ENCODE measurements around the gene RPS6KB2.
"Not testable (repeated sequence)": the region's sequence is repeated elsewhere in the genome, so short reads cannot be mapped to it uniquely, and the experiment has no call there.

RPS6KB2 gene

GRCh38 chr11:67397986-67398660 lies 30.2 kb upstream of the RPS6KB2 start:
- no peak for DNase-seq

GRCh38 chr11:67398661-67399563 lies 29.4 kb upstream of the RPS6KB2 start:
- no peak for DNase-seq

GRCh38 chr11:67400251-67400941 lies 27.9 kb upstream of the RPS6KB2 start:
- no peak for DNase-seq

- no peak for DNase-seq
Observed at GRCh38 chr11:67400942-67401494, 27.3 kb upstream of the RPS6KB2 start.

- peak; percentile 90 for DNase-seq
Observed at GRCh38 chr11:67401495-67402191, 26.7 kb upstream of the RPS6KB2 start, which contains the start of gene PPP1CA. Gene PPP1CA (minus strand): TSS chr11:67401858. CDS start chr11:67401782, 76 bp downstream.

- DNase-seq = not testable (repeated sequence)
Observed at GRCh38 chr11:67402192-67402839, 26.0 kb upstream of the RPS6KB2 start.

GRCh38 chr11:67403085-67403484 lies 25.2 kb upstream of the RPS6KB2 start:
- not testable (repeated sequence) for DNase-seq

GRCh38 chr11:67404515-67405195 lies 23.6 kb upstream of the RPS6KB2 start:
- peak; percentile 65 for DNase-seq

- no peak for DNase-seq
Observed at GRCh38 chr11:67405196-67405567, 23.1 kb upstream of the RPS6KB2 start.

GRCh38 chr11:67405688-67406339 lies 22.5 kb upstream of the RPS6KB2 start:
- no peak for DNase-seq

- DNase-seq = no peak
Observed at GRCh38 chr11:67406420-67406968, 21.8 kb upstream of the RPS6KB2 start.

GRCh38 chr11:67406969-67407687 lies 21.2 kb upstream of the RPS6KB2 start:
- no peak for DNase-seq

GRCh38 chr11:67407688-67408163 lies 20.6 kb upstream of the RPS6KB2 start:
- no peak for DNase-seq

GRCh38 chr11:67408437-67409200 lies 19.7 kb upstream of the RPS6KB2 start:
- no peak for DNase-seq

- DNase-seq = peak; percentile 82
Observed at GRCh38 chr11:67409261-67409666, 19.0 kb upstream of the RPS6KB2 start.

GRCh38 chr11:67409781-67410368 lies 18.4 kb upstream of the RPS6KB2 start:
- DNase-seq = no peak

GRCh38 chr11:67410369-67410831 lies 17.9 kb upstream of the RPS6KB2 start:
- no peak for DNase-seq
